ENCODE results near the gene OR52L1.

DNA sequence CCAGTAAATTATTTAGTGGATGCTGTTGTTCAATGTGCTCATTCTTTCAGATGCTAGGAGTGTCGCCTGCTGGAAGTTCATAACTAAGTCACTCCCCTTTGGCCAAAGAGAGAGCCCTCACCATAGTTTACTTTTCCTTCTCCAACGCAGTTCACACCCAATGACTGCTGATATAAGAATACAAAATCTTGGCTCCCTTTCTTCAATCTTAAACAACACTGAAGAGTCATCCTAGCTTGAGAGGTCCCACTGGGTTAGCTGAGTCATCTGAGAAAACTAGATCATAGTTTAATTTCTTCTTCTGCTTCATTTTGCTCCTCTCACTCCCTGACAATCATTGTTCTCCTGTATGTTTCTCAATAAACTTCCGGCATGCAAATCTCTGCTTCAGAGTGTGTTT, 5.4 kb upstream of the OR52L1 start:
- no peak for TF ChIP-seq AFF4 (CRISPR knock-in tag; IDR thresholded peaks at IDR 0.05)
- TF ChIP-seq HDAC2 (IDR thresholded peaks at IDR 0.05): no peak
- no peak for TF ChIP-seq RFX1 (IDR thresholded peaks at IDR 0.05)
- no peak for TF ChIP-seq ATF1 (CRISPR knock-in tag; IDR thresholded peaks at IDR 0.05)
- TF ChIP-seq ATF1 (tag; IDR thresholded peaks at IDR 0.05): no peak
- TF ChIP-seq, protein P1, sequence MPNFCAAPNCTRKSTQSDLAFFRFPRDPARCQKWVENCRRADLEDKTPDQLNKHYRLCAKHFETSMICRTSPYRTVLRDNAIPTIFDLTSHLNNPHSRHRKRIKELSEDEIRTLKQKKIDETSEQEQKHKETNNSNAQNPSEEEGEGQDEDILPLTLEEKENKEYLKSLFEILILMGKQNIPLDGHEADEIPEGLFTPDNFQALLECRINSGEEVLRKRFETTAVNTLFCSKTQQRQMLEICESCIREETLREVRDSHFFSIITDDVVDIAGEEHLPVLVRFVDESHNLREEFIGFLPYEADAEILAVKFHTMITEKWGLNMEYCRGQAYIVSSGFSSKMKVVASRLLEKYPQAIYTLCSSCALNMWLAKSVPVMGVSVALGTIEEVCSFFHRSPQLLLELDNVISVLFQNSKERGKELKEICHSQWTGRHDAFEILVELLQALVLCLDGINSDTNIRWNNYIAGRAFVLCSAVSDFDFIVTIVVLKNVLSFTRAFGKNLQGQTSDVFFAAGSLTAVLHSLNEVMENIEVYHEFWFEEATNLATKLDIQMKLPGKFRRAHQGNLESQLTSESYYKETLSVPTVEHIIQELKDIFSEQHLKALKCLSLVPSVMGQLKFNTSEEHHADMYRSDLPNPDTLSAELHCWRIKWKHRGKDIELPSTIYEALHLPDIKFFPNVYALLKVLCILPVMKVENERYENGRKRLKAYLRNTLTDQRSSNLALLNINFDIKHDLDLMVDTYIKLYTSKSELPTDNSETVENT (CRISPR knock-in tag; IDR thresholded peaks at IDR 0.05): no peak
- TF ChIP-seq POLR2A (conservative IDR thresholded peaks at IDR 0.05): no peak
- no peak for TF ChIP-seq ZNF444 (CRISPR knock-in tag; IDR thresholded peaks at IDR 0.05)

Data from K562 (cell line).